WTC11 (cell line): ENCODE measurements around the gene CACUL1. TPM values are rescaled to one million over a fixed set of nuclear protein-coding genes. Genes with fewer than 3 reads are reported as not detected.

Experiments used
- ATAC-seq: fragments of 200-7000 bp; cut with Tn5 transposase; 2 replicates; pipeline ENCODE4 v1.10.0; 2021; ENCODE audit warnings: mild to moderate bottlenecking, moderate library complexity
- CTCF ChIA-PET: fragments of 300-600 bp; sonication (Branson Sonifier 250); formaldehyde crosslinking; loops from one replicate; lab custom pipeline; 2021; ENCODE audit warnings: antibody characterized with exemption; lab: Charles Lee
- POLR2A ChIA-PET: fragments of 350-600 bp; sonication (Branson Sonifier 250); formaldehyde crosslinking; loops from one replicate; lab custom pipeline; 2021; ENCODE audit warnings: antibody characterized with exemption; lab: Charles Lee
- DNase-seq: peaks from one replicate; pipeline ENCODE4 v3.0.0; 2021; ENCODE audit warnings: low spot score
- H3K27ac Mint-ChIP-seq: 2 replicates; pipeline ENCODE4 v1.8.0; 2021; ENCODE audit warnings: mixed read lengths
- H3K27me3 Mint-ChIP-seq: 2 replicates; pipeline ENCODE4 v1.8.0; 2021; ENCODE audit warnings: low read depth, mild to moderate bottlenecking, moderate library complexity, mixed read lengths
- H3K36me3 Mint-ChIP-seq: 2 replicates; pipeline ENCODE4 v1.8.0; 2021; ENCODE audit warnings: mixed read lengths
- H3K4me1 Mint-ChIP-seq: 2 replicates; pipeline ENCODE4 v1.8.0; 2022; ENCODE audit warnings: mixed read lengths
- H3K4me3 Mint-ChIP-seq: 2 replicates; pipeline ENCODE4 v1.8.0; 2021; ENCODE audit warnings: mild to moderate bottlenecking, moderate library complexity, mixed read lengths
- H3K9me3 Mint-ChIP-seq: 2 replicates; pipeline ENCODE4 v1.8.0; 2021; ENCODE audit warnings: mixed read lengths
- ARID4B ChIP-seq: sonication (generic); formaldehyde crosslinking; IDR thresholded peaks from 2 replicates; pipeline ENCODE4 v1.8.0; 2023; ENCODE audit warnings: missing genetic modification reagents, mild to moderate bottlenecking, borderline replicate concordance
- CBFB ChIP-seq: sonication (generic); formaldehyde crosslinking; IDR thresholded peaks from 2 replicates; pipeline ENCODE4 v1.8.1; 2022; ENCODE audit warnings: mild to moderate bottlenecking, low read depth, missing genetic modification reagents
- CDX4 ChIP-seq: fragments of 250-450 bp; sonication (Bioruptor Pico); IDR thresholded peaks from 2 replicates; pipeline ENCODE4 v1.9.0; 2021; ENCODE audit warnings: moderate library complexity, mild to moderate bottlenecking, inconsistent platforms, borderline replicate concordance
- CTCF ChIP-seq: fragments of 200-600 bp; IDR thresholded peaks from 2 replicates; pipeline ENCODE4 v1.8.0; 2022; ENCODE audit warnings: antibody characterized with exemption
- MXD4 ChIP-seq: fragments of 250-450 bp; sonication (Bioruptor Pico); IDR thresholded peaks from 2 replicates; pipeline ENCODE4 v1.8.0; 2021; ENCODE audit warnings: mild to moderate bottlenecking, moderate library complexity, borderline replicate concordance
- NFE2L1 ChIP-seq: sonication (generic); formaldehyde crosslinking; IDR thresholded peaks from 2 replicates; pipeline ENCODE4 v1.8.1; 2023; ENCODE audit warnings: missing genetic modification reagents
- PRDM15 ChIP-seq: sonication (generic); formaldehyde crosslinking; IDR thresholded peaks from 2 replicates; pipeline ENCODE4 v1.8.0; 2022; ENCODE audit warnings: missing genetic modification reagents
- SOX15 ChIP-seq: fragments of 250-450 bp; sonication (Bioruptor Pico); IDR thresholded peaks from 2 replicates; pipeline ENCODE4 v1.9.0; 2021; ENCODE audit warnings: mild to moderate bottlenecking
- TP53 ChIP-seq: sonication (generic); formaldehyde crosslinking; IDR thresholded peaks from 2 replicates; pipeline ENCODE4 v1.8.1; 2023; ENCODE audit warnings: mild to moderate bottlenecking, missing genetic modification reagents
- ZBTB21 ChIP-seq: sonication (generic); formaldehyde crosslinking; IDR thresholded peaks from 2 replicates; pipeline ENCODE4 v1.8.1; 2023; ENCODE audit warnings: mild to moderate bottlenecking, missing genetic modification reagents, borderline replicate concordance
- total RNA-seq: library from RNA; stranded (reverse); gene quantifications from 3 replicates; pipeline ENCODE4 v1.2.3, GENCODE V29; 2021

CACUL1 gene
- total RNA-seq, 1 experiment from 2014 or later: 41.5 TPM

GRCh38 chr10:118629211-118629610, 125.6 kb downstream of the CACUL1 start (continued):
- TF ChIP-seq CDX4 (no peak), SOX15 (CRISPR knock-in tag) (no peak), TP53 (CRISPR knock-in tag) (no peak), ZBTB21 (CRISPR knock-in tag) (no peak), ARID4B (CRISPR knock-in tag) (no peak)

GRCh38 chr10:118628397-118628796, 126.4 kb downstream of the CACUL1 start:
- POLR2A ChIA-PET: no interaction called here
- TF ChIP-seq NFE2L1 (CRISPR knock-in tag) (no peak), MXD4 (CRISPR knock-in tag) (no peak)

GRCh38 chr10:118626953-118627352, 127.8 kb downstream of the CACUL1 start:
- ATAC-seq (peak; percentile 93), DNase-seq (peak; percentile 40)
- H3K27ac Mint-ChIP-seq: no peak overlapping the region
- peaks cover 12% of the 10 kb centered on the region for H3K27me3 Mint-ChIP-seq
- no peaks in the 10 kb centered on the region for H3K9me3 Mint-ChIP-seq
- no peaks in the 10 kb centered on the region for H3K36me3 Mint-ChIP-seq
- ChIA-PET POLR2A (interaction anchor here (1.0 kb wide), 1 partner anchor 9 kb away, joined by 4 read pairs; no protein-coding TSS in a partner anchor), CTCF (interaction anchor here (0.6 to 3.1 kb wide), 16 partner anchors 9 to 227 kb away, joined by 3 to 37 read pairs (median 4); partner anchors contain the start of gene PRLHR)
- no peak for TF ChIP-seq CBFB (CRISPR knock-in tag)
- TF ChIP-seq PRDM15 (CRISPR knock-in tag): peak; percentile 83
- TF ChIP-seq CTCF: peak; percentile 57; the same call in 1 of the 2 replicates
- H3K4me3 Mint-ChIP-seq: no peak overlapping the region
- peaks cover 25% of the 10 kb centered on the region for H3K4me1 Mint-ChIP-seq

More at GRCh38 chr10:118628397-118628796, 126.4 kb downstream of the CACUL1 start:
- no peak overlapping the region for H3K4me3 Mint-ChIP-seq
- no peak overlapping the region for H3K27ac Mint-ChIP-seq
- H3K36me3 Mint-ChIP-seq: no peaks in the 10 kb centered on the region
- DNase-seq (no peak), ATAC-seq (no peak)
- no peaks in the 10 kb centered on the region for H3K9me3 Mint-ChIP-seq
- peaks cover 21% of the 10 kb centered on the region for H3K27me3 Mint-ChIP-seq
- peaks cover 32% of the 10 kb centered on the region for H3K4me1 Mint-ChIP-seq
- CTCF ChIA-PET: interaction anchor here (2.3 to 3.1 kb wide), 2 partner anchors 13 to 59 kb away, joined by 7 to 18 read pairs; no protein-coding TSS in a partner anchor

Other genes starting within 250 kb of the CACUL1 start
- gene PRLHR, start 159.3 kb downstream of the CACUL1 start, total RNA-seq: not detected in 3 replicates